ENCODE measurements around the gene CPLX3. TPM values are rescaled to one million over a fixed set of nuclear protein-coding genes. Genes with fewer than 3 reads are reported as not detected.
"Not testable (repeated sequence)": the region's sequence is repeated elsewhere in the genome, so short reads cannot be mapped to it uniquely, and the experiment has no call there.

CPLX3 gene
- total RNA-seq, 1 donor from 2014 or later, result not detected

DNA sequence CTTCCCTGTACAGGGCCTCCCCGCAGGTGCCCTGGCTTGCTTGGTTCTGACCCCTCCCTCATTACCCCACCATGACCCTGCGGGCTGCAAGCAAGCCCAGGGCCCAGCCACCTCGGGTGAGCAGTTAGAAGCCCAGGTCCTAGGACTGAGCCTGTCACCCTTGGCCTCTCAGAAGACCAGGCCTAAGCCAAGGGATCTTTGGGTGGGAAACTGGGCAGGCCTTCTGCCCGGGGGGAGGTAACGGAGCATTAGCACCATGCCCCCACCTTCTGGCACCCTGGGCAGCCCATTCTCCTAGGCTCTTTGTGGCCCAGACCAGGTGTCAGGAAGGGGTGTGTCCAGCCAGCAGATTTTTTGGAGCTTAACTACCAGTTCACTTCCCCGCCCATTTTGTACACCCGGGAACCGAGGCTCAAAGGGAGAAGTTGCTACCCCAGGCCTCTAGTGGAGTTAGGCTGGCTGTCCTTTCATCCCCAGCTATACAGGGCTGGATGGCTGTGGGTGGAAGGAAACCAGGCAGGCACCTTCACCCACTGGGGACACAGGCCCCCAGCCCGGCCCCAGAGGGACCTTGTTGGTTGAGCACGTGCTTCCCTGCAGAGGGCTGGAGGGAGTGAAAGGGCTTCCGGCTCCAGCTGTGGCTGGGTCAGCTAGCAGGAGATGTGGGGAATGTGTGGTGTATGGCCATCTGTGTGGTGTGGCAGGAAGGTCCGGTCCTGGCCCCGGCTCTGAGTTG is 43.2 kb upstream of the CPLX3 start:
- Histone ChIP-seq H3K27me3 (ENCODE audit: control insufficient read depth in 3 of 3, insufficient read depth in 3 of 3, low read length in 3 of 3) (no peaks in the 10 kb centered on the region), H3K9ac (ENCODE audit: low read depth in 1 of 3, low read length in 3 of 3) (peak overlapping the region; percentile 74 to 84 (median 81)), H3K4me1 (ENCODE audit: control insufficient read depth in 3 of 3, insufficient read depth in 3 of 3, low read length in 3 of 3) (peaks cover 64 to 77% (median 70%) of the 10 kb centered on the region in 3 donors), H3K4me3 (ENCODE audit: low read length in 3 of 3) (peak overlapping the region; percentile 86 to 89 (median 88)), H3K9me3 (ENCODE audit: control insufficient read depth in 3 of 3, low read length in 3 of 3) (no peaks in the 10 kb centered on the region), H3K27ac (ENCODE audit: low read depth, low read length) (peak overlapping the region; percentile 68), H3K36me3 (ENCODE audit: control insufficient read depth in 3 of 3, insufficient read depth in 3 of 3, low read length in 3 of 3) (peaks cover 0 to 2% (median 0%) of the 10 kb centered on the region in 3 donors)

DNA sequence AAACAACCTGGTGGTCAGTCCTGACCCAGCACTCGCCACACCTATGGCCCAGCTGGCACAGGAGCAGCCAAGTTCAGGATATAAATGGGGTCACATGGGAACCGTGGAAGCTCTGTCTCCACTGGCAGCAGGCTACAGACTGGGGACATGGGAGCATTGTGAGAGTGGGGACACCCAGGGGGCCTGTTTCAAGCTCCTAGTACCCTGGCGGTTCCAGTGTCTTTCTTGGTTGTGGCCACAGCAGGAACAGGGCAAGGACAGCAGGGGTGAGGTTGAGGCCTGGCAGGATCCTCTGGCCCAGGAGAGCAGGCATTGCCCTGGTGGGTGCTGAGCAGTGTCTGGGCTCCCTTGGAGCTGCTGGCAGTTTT is 42.6 kb upstream of the CPLX3 start:
- Histone ChIP-seq H3K9ac (ENCODE audit: low read depth in 1 of 3, low read length in 3 of 3) (peak overlapping the region; percentile 74 to 84 (median 81)), H3K27me3 (ENCODE audit: control insufficient read depth in 3 of 3, insufficient read depth in 3 of 3, low read length in 3 of 3) (no peaks in the 10 kb centered on the region), H3K9me3 (ENCODE audit: control insufficient read depth in 3 of 3, low read length in 3 of 3) (no peaks in the 10 kb centered on the region), H3K27ac (ENCODE audit: low read depth, low read length) (peak overlapping the region; percentile 68), H3K4me1 (ENCODE audit: control insufficient read depth in 3 of 3, insufficient read depth in 3 of 3, low read length in 3 of 3) (peaks cover 70 to 79% (median 76%) of the 10 kb centered on the region in 3 donors), H3K36me3 (ENCODE audit: control insufficient read depth in 3 of 3, insufficient read depth in 3 of 3, low read length in 3 of 3) (peaks cover 0 to 2% (median 0%) of the 10 kb centered on the region in 3 donors), H3K4me3 (ENCODE audit: low read length in 3 of 3) (peak overlapping the region; percentile 86 to 89 (median 88))

- Histone ChIP-seq H3K27me3 (ENCODE audit: control insufficient read depth in 3 of 3, insufficient read depth in 3 of 3, low read length in 3 of 3) (no peaks in the 10 kb centered on the region), H3K9me3 (ENCODE audit: control insufficient read depth in 3 of 3, low read length in 3 of 3) (no peaks in the 10 kb centered on the region), H3K36me3 (ENCODE audit: control insufficient read depth in 3 of 3, insufficient read depth in 3 of 3, low read length in 3 of 3) (peaks cover 0 to 2% (median 0%) of the 10 kb centered on the region in 3 donors), H3K27ac (ENCODE audit: low read depth, low read length) (peak overlapping the region; percentile 60), H3K4me1 (ENCODE audit: control insufficient read depth in 3 of 3, insufficient read depth in 3 of 3, low read length in 3 of 3) (peaks cover 77 to 87% (median 84%) of the 10 kb centered on the region in 3 donors), H3K9ac (ENCODE audit: low read depth in 1 of 3, low read length in 3 of 3) (peak overlapping the region; percentile 43 to 74 (median 47)), H3K4me3 (ENCODE audit: low read length in 3 of 3) (peak overlapping the region in 2 of 3 donors; percentile 22 to 38)
Measured at GRCh38 chr15:74784426-74785193, 41.8 kb upstream of the CPLX3 start.

DNA sequence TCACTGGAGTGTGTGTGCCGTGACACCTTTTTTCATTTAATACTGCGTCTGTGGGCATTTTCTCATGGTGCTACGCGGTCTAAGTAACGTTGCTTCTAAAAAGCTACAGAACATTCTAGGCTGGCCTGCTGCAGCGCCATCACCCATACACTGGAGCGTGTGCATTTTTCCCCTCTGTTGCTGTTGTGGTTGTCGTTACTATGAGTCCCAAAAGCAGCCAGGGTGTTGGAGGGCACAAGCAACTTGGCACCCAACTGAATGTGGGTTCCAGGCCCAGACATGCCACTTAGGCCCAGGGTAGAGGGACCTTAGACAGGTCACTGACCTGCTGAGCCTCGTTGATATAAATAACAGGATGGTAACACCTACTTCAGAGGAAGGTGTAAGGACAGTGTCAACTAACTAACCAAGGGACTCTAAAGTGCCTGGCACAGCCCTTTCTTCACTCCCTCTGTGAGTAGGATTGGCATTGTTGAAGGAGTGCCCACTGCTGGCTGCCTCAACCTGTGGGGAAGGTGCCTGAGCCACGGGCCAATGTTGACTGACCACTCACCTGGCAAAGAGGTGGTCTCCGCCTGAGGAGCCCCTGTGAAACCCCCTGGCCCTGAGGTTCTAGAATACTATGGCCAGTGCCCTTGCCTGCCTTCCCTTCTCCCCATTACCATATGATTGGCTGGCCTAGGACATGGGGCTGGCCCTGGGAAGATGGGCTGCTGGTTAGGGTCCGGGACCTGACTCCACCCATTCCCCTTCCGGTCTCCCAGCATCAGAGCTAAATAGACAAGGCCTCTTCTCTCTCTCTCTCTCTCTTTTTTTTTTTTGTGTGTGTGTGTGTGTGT is 41.0 kb upstream of the CPLX3 start:
- H3K4me1 ChIP-seq (ENCODE audit: control insufficient read depth in 3 of 3, insufficient read depth in 3 of 3, low read length in 3 of 3), result peaks cover 85 to 92% (median 91%) of the 10 kb centered on the region in 3 donors
- H3K9ac ChIP-seq (ENCODE audit: low read depth in 1 of 3, low read length in 3 of 3), result peak overlapping the region; percentile 2 to 47 (median 47)
- H3K36me3 ChIP-seq (ENCODE audit: control insufficient read depth in 3 of 3, insufficient read depth in 3 of 3, low read length in 3 of 3), result peaks cover 0 to 2% (median 0%) of the 10 kb centered on the region in 3 donors
- no peaks in the 10 kb centered on the region for H3K9me3 ChIP-seq (ENCODE audit: control insufficient read depth in 3 of 3, low read length in 3 of 3)
- H3K27ac ChIP-seq (ENCODE audit: low read depth, low read length), result peak overlapping the region; percentile 60
- H3K27me3 ChIP-seq (ENCODE audit: control insufficient read depth in 3 of 3, insufficient read depth in 3 of 3, low read length in 3 of 3), result no peaks in the 10 kb centered on the region
- peak overlapping the region in 2 of 3 donors; percentile 35 to 43 for H3K4me3 ChIP-seq (ENCODE audit: low read length in 3 of 3)

DNA sequence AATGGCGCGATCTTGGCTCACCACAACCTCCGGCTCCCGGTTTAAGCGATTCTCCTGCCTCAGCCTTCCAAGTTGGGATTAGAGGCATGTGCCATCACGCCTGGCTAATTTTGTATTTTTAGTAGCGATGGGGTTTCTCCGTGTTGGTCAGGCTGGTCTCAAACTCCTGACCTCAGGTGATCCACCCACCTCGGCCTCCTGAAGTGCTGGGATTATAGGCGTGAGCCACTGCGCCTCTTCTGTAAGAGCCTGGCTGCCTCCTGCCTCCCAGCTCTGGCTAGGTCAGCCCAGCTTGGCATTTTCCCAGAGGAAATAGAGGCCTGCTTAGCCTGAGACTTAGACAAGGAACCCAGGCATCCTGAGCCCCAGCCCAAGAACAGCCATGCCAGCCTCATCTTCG is 40.3 kb upstream of the CPLX3 start:
- peak overlapping the region; percentile 20 to 50 (median 34) for H3K9ac ChIP-seq (ENCODE audit: low read depth in 1 of 3, low read length in 3 of 3)
- H3K36me3 ChIP-seq (ENCODE audit: control insufficient read depth in 3 of 3, insufficient read depth in 3 of 3, low read length in 3 of 3); H3K27me3 ChIP-seq (ENCODE audit: control insufficient read depth in 3 of 3, insufficient read depth in 3 of 3, low read length in 3 of 3); H3K9me3 ChIP-seq (ENCODE audit: control insufficient read depth in 3 of 3, low read length in 3 of 3): not testable (repeated sequence)
- peak overlapping the region; percentile 61 for H3K27ac ChIP-seq (ENCODE audit: low read depth, low read length)
- H3K4me3 ChIP-seq (ENCODE audit: low read length in 3 of 3), result peak overlapping the region in 1 of 3 donors; percentile 14
- H3K4me1 ChIP-seq (ENCODE audit: control insufficient read depth in 3 of 3, insufficient read depth in 3 of 3, low read length in 3 of 3), result peaks cover 88 to 90% (median 88%) of the 10 kb centered on the region in 3 donors

GRCh38 chr15:74786551-74787165 is 39.8 kb upstream of the CPLX3 start:
- peak overlapping the region; percentile 61 for H3K27ac ChIP-seq (ENCODE audit: low read depth, low read length)
- H3K36me3 ChIP-seq (ENCODE audit: control insufficient read depth in 3 of 3, insufficient read depth in 3 of 3, low read length in 3 of 3), result peaks cover 0 to 2% (median 0%) of the 10 kb centered on the region in 3 donors
- peaks cover 86 to 89% (median 88%) of the 10 kb centered on the region in 3 donors for H3K4me1 ChIP-seq (ENCODE audit: control insufficient read depth in 3 of 3, insufficient read depth in 3 of 3, low read length in 3 of 3)
- peak overlapping the region; percentile 17 to 43 (median 29) for H3K4me3 ChIP-seq (ENCODE audit: low read length in 3 of 3)
- H3K27me3 ChIP-seq (ENCODE audit: control insufficient read depth in 3 of 3, insufficient read depth in 3 of 3, low read length in 3 of 3), result no peaks in the 10 kb centered on the region
- no peaks in the 10 kb centered on the region for H3K9me3 ChIP-seq (ENCODE audit: control insufficient read depth in 3 of 3, low read length in 3 of 3)
- peak overlapping the region; percentile 34 to 65 (median 50) for H3K9ac ChIP-seq (ENCODE audit: low read depth in 1 of 3, low read length in 3 of 3)

GRCh38 chr15:74787251-74788041 is 39.0 kb upstream of the CPLX3 start:
- H3K4me3 ChIP-seq (ENCODE audit: low read length in 3 of 3), result peak overlapping the region in 2 of 3 donors; percentile 22 to 43
- H3K4me1 ChIP-seq (ENCODE audit: control insufficient read depth in 3 of 3, insufficient read depth in 3 of 3, low read length in 3 of 3), result peaks cover 92 to 96% (median 94%) of the 10 kb centered on the region in 3 donors
- peak overlapping the region; percentile 61 for H3K27ac ChIP-seq (ENCODE audit: low read depth, low read length)

DNA sequence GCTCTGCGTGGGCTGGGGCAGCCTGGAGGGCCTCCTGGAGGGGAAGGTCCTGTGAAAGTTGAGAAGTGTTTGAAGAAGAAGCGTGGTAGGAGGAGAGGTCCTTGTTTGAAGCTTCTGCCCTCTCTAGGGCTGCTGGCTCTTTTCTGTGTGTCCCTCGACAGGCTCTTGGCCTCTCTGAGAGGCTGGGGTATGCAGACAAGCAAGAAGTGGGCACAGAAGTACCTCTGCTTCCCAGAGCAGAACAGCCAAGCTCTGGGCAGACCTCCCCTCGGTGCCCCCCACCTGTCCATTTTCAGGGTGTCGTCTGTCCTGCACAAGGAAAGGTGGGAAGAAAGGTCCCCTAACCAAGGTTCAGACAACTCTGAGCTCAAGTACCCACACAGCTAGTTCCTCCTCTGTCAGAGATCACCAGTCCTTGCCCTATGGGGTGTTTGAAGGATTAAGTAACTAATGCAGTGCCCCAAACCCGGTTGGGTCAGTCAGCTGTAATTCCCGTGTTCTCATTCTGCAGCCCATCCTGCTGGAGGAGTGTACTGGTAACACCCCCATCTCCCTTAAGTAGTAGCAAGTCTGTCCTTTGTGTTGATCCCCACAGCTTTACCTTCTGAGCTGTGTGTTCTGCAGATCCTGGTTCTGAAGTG is 38.3 kb upstream of the CPLX3 start:
- peaks cover 0 to 2% (median 0%) of the 10 kb centered on the region in 3 donors for H3K36me3 ChIP-seq (ENCODE audit: control insufficient read depth in 3 of 3, insufficient read depth in 3 of 3, low read length in 3 of 3)
- no peaks in the 10 kb centered on the region for H3K27me3 ChIP-seq (ENCODE audit: control insufficient read depth in 3 of 3, insufficient read depth in 3 of 3, low read length in 3 of 3)
- H3K9ac ChIP-seq (ENCODE audit: low read depth in 1 of 3, low read length in 3 of 3), result peak overlapping the region in 2 of 3 donors; percentile 38 to 54
- peaks cover 91 to 96% (median 93%) of the 10 kb centered on the region in 3 donors for H3K4me1 ChIP-seq (ENCODE audit: control insufficient read depth in 3 of 3, insufficient read depth in 3 of 3, low read length in 3 of 3)
- peak overlapping the region in 1 of 3 donors; percentile 2 for H3K4me3 ChIP-seq (ENCODE audit: low read length in 3 of 3)
- peak overlapping the region; percentile 66 for H3K27ac ChIP-seq (ENCODE audit: low read depth, low read length)
- H3K9me3 ChIP-seq (ENCODE audit: control insufficient read depth in 3 of 3, low read length in 3 of 3), result no peaks in the 10 kb centered on the region

More at GRCh38 chr15:74787251-74788041, 39.0 kb upstream of the CPLX3 start:
- Histone ChIP-seq H3K27me3 (ENCODE audit: control insufficient read depth in 3 of 3, insufficient read depth in 3 of 3, low read length in 3 of 3) (no peaks in the 10 kb centered on the region), H3K9ac (ENCODE audit: low read depth in 1 of 3, low read length in 3 of 3) (peak overlapping the region; percentile 38 to 65 (median 54)), H3K36me3 (ENCODE audit: control insufficient read depth in 3 of 3, insufficient read depth in 3 of 3, low read length in 3 of 3) (peaks cover 0 to 2% (median 0%) of the 10 kb centered on the region in 3 donors), H3K9me3 (ENCODE audit: control insufficient read depth in 3 of 3, low read length in 3 of 3) (no peaks in the 10 kb centered on the region)
